GM21381 (cell line): ENCODE measurements around the gene EFEMP1.
"Not testable (repeated sequence)": the region's sequence is repeated elsewhere in the genome, so short reads cannot be mapped to it uniquely, and the experiment has no call there.

Experiments used
- ATAC-seq: cut with Tn5 transposase; IDR thresholded peaks from one replicate; pipeline ENCODE4 v1.9.1; 2021; ENCODE audit warnings: mild to moderate bottlenecking, moderate library complexity; ENCODE audit not compliant: unreplicated experiment

Gene EFEMP1

DNA sequence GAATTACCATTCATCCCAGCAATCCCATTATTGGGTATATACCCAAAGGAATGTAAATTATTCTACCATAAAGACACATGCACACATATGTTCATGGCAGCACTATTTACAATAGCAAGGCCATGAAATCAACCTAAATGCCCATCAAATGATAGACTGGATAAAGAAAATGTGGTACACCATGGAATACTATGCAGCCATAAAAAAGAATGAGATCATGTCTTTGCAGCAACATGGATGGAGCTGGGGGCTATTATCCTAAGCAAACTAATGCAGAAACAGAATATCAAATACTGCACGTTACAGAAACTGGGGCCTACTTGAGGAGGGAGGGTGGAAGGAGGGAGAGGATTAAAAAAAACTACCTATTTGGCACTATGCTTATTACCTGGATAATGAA, 85.5 kb downstream of the EFEMP1 start:
- not testable (repeated sequence) for ATAC-seq

GRCh38 chr2:55837073-55837472, 86.5 kb downstream of the EFEMP1 start:
- no peak for ATAC-seq

GRCh38 chr2:55831671-55832410, 91.7 kb downstream of the EFEMP1 start:
- ATAC-seq: not testable (repeated sequence)

GRCh38 chr2:55827855-55828254, 95.7 kb downstream of the EFEMP1 start:
- ATAC-seq: no peak

GRCh38 chr2:55827428-55827827, 96.2 kb downstream of the EFEMP1 start:
- not testable (repeated sequence) for ATAC-seq

GRCh38 chr2:55826246-55826645, 97.3 kb downstream of the EFEMP1 start:
- ATAC-seq: no peak

GRCh38 chr2:55824551-55825096, 99.0 kb downstream of the EFEMP1 start:
- ATAC-seq: no peak
